Smooth muscle cell (in vitro differentiated cells): ENCODE results near the gene CDK19. TPM values are rescaled to one million over a fixed set of nuclear protein-coding genes. Genes with fewer than 3 reads are reported as not detected.

Experiments
- DNase-seq: peaks from one replicate; lab custom pipeline; 2025; ENCODE audit not compliant: unreplicated experiment; lab: John Stamatoyannopoulos, UW
- H2AFZ ChIP-seq: fragments of 200-600 bp; sonication (generic); 2 replicates; pipeline ENCODE4 v1.6.0; 2016; ENCODE audit warnings: antibody characterized with exemption, low read depth, mild to moderate bottlenecking
- H3F3A ChIP-seq: fragments of 200-600 bp; sonication (generic); 2 replicates; pipeline ENCODE4 v1.6.0; 2017; ENCODE audit warnings: antibody characterized with exemption, low read depth
- H3K27ac ChIP-seq: fragments of 200-600 bp; sonication (generic); 2 replicates; pipeline ENCODE4 v1.5.1; 2016; ENCODE audit warnings: low read depth, mild to moderate bottlenecking
- H3K27me3 ChIP-seq: fragments of 200-600 bp; sonication (generic); 2 replicates; pipeline ENCODE4 v1.6.1; 2016; ENCODE audit warnings: low read depth, mild to moderate bottlenecking
- H3K36me3 ChIP-seq: fragments of 200-600 bp; sonication (generic); 2 replicates; pipeline ENCODE4 v1.5.1; 2016; ENCODE audit warnings: low read depth
- H3K4me1 ChIP-seq: fragments of 200-600 bp; sonication (generic); 2 replicates; pipeline ENCODE4 v1.5.1; 2016; ENCODE audit warnings: low read depth
- H3K4me2 ChIP-seq: fragments of 200-600 bp; sonication (generic); 2 replicates; pipeline ENCODE4 v1.6.0; 2016; ENCODE audit warnings: mild to moderate bottlenecking
- H3K4me3 ChIP-seq: fragments of 200-600 bp; sonication (generic); 2 replicates; pipeline ENCODE4 v1.5.1; 2016; ENCODE audit warnings: mild to moderate bottlenecking
- H3K79me2 ChIP-seq: fragments of 200-600 bp; sonication (generic); 2 replicates; pipeline ENCODE4 v1.6.0; 2016; ENCODE audit warnings: low read depth, mild to moderate bottlenecking
- H3K9ac ChIP-seq: fragments of 200-600 bp; sonication (generic); 2 replicates; pipeline ENCODE4 v1.6.0; 2016; ENCODE audit warnings: low read depth
- H3K9me3 ChIP-seq: fragments of 200-600 bp; sonication (generic); replicated peaks from 2 replicates; pipeline ENCODE4 v1.5.1; 2016; ENCODE audit warnings: low read depth
- H4K20me1 ChIP-seq: fragments of 200-600 bp; sonication (generic); 2 replicates; pipeline ENCODE4 v1.6.0; 2016; ENCODE audit warnings: low read depth
- WGBS: methylation state at CpG from one replicate; pipeline ENCODE4 v1.1.7; 2016; ENCODE audit warnings: low lambda C conversion rate; 5-methylcytosine and 5-hydroxymethylcytosine counted together
- polyA plus RNA-seq: library from polyadenylated mRNA; unstranded; fragments of >200 nt; fragmentation: Nextera tagmentation; extraction: Ambion mirVana; gene quantifications from 2 replicates; pipeline ENCODE4 v1.2.1, GENCODE V29; 2016
- total RNA-seq: library from RNA; depleted of rRNA; stranded (reverse); fragments of >200 nt; gene quantifications from 2 replicates; pipeline ENCODE4 v1.2.3, GENCODE V29; 2014
- TF ChIP-seq, protein P1 (sequence below): fragments of 200-600 bp; sonication (generic); IDR thresholded peaks from 2 replicates; pipeline ENCODE4 v1.5.1; 2017; ENCODE audit warnings: borderline replicate concordance, mild to moderate bottlenecking, antibody characterized with exemption; ENCODE audit not compliant: insufficient read depth, poor library complexity, severe bottlenecking

CDK19 gene
- total and polyA plus RNA-seq, 2 experiments from 2014 or later: 3.7 to 14.0 TPM

DNA sequence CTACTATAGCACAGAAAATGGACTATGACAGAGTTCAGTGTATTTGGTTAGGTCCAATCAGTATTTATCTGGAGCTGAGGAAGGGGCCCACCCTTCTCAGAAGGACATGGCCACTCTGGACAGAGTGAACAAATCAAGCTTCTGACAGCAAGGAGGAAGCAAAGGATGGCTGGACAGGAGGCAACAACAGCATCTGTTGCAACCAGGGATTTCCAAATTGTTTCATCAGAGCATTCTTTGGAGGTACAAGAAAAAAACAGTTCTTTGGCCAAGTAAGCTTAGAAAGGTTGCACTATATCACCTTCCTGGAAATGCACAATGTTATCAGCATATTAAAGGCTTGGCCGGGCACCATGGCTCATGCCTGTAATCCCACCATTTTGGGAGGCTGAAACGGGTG lies 220.2 kb downstream of the CDK19 start:
- no peaks in the 10 kb centered on the region for H3K36me3 ChIP-seq
- TF ChIP-seq, protein P1, sequence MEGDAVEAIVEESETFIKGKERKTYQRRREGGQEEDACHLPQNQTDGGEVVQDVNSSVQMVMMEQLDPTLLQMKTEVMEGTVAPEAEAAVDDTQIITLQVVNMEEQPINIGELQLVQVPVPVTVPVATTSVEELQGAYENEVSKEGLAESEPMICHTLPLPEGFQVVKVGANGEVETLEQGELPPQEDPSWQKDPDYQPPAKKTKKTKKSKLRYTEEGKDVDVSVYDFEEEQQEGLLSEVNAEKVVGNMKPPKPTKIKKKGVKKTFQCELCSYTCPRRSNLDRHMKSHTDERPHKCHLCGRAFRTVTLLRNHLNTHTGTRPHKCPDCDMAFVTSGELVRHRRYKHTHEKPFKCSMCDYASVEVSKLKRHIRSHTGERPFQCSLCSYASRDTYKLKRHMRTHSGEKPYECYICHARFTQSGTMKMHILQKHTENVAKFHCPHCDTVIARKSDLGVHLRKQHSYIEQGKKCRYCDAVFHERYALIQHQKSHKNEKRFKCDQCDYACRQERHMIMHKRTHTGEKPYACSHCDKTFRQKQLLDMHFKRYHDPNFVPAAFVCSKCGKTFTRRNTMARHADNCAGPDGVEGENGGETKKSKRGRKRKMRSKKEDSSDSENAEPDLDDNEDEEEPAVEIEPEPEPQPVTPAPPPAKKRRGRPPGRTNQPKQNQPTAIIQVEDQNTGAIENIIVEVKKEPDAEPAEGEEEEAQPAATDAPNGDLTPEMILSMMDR: no peak
- 97% methylated on average over 2 of the region's 2 CpGs for whole genome bisulfite sequencing
- H3K4me2 ChIP-seq: no peak overlapping the region
- no peaks in the 10 kb centered on the region for H3K4me1 ChIP-seq
- H2AFZ ChIP-seq: no peak overlapping the region
- no peak for DNase-seq
- no peak overlapping the region for H3K9ac ChIP-seq
- no peak overlapping the region for H3K4me3 ChIP-seq
- no peaks in the 10 kb centered on the region for H4K20me1 ChIP-seq
- H3K79me2 ChIP-seq: no peaks in the 10 kb centered on the region
- H3K27me3 ChIP-seq: no peaks in the 10 kb centered on the region
- H3K9me3 ChIP-seq: no peaks in the 10 kb centered on the region
- H3K27ac ChIP-seq: no peak overlapping the region
- no peaks in the 10 kb centered on the region for H3F3A ChIP-seq

DNA sequence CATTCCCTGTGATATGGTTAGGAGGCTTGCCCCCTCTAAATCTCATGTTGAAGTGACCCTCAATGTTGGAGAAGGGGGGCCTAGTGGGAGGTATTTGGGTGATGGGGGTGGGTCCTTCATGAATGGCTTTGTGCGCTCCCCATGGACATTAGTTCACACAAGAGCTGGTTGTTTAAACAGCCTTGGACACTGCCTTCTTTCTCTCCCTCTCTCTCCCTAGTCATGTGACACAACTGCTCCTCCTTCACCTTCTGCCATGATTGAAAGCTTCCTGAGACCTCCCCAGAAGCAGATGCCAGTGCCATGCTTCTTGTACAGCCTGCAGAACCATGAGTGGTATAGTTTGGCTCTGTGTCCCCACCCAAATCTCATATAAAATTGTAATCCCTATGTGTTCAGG lies 221.6 kb downstream of the CDK19 start:
- Histone ChIP-seq H3K27me3 (no peaks in the 10 kb centered on the region), H3K9ac (no peak overlapping the region), H4K20me1 (no peaks in the 10 kb centered on the region), H3K4me1 (no peaks in the 10 kb centered on the region), H3K27ac (no peak overlapping the region), H3K9me3 (no peaks in the 10 kb centered on the region), H3K4me2 (no peak overlapping the region), H3F3A (no peaks in the 10 kb centered on the region), H3K36me3 (no peaks in the 10 kb centered on the region), H3K79me2 (no peaks in the 10 kb centered on the region), H3K4me3 (no peak overlapping the region), H2AFZ (no peak overlapping the region)
- DNase-seq: no peak
- TF ChIP-seq, protein P1: no peak
- WGBS: 100% methylated on average over 1 of the region's 1 CpG

DNA sequence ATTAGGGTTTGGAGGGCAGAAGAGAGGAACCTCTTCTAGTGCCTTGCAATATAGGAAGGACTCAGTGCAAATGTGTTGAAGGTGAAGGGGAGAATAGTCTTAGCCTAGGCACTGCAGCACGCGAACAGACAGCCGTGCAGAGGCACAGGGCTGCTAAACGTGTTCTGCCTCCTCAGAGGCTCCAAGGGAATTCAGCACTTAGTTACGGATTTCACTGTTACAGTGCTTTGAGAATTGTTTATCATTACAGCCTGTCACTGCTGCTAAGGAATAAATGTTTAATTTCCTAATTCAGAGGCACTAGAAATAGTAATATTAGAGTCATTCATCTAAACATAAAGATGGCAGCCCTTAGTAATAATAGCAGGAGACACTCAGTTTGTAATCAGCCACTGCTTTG lies 222.5 kb downstream of the CDK19 start:
- 75% methylated on average over 5 of the region's 5 CpGs for WGBS
- Histone ChIP-seq H3K4me1 (no peaks in the 10 kb centered on the region), H3K9ac (no peak overlapping the region), H3K4me2 (no peak overlapping the region), H4K20me1 (no peaks in the 10 kb centered on the region), H3K27me3 (no peaks in the 10 kb centered on the region), H3K9me3 (no peaks in the 10 kb centered on the region), H3K79me2 (no peaks in the 10 kb centered on the region), H3K4me3 (no peak overlapping the region), H3F3A (no peaks in the 10 kb centered on the region), H3K36me3 (no peaks in the 10 kb centered on the region), H3K27ac (no peak overlapping the region), H2AFZ (no peak overlapping the region)
- DNase-seq: no peak
- TF ChIP-seq, protein P1: no peak

DNA sequence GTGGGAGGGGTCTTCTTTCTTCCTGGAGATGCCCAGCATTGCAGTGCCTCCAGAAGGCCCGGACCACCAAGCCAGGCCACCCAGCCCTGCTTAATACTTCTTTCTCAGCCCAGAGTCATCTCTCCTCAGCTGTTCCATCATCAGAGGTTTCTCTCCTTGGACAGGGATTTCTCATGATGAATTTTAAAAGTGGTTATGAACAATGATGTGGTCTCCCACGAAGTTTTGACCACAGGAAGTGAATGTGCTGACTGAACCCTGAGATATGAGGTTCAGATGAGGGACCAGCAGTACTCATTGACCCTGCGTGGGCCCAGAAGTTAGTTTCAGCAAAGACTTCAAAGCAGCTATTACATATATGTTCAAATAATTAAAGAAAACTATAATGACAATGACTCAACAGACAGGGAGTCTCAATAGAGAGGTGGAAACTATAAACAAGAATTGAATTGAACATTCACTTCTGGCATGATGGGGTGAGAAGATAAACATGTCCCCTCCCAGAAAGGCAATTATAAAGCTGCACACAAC lies 224.4 kb downstream of the CDK19 start:
- no peaks in the 10 kb centered on the region for H3K79me2 ChIP-seq
- TF ChIP-seq, protein P1: no peak
- H4K20me1 ChIP-seq: no peaks in the 10 kb centered on the region
- no peaks in the 10 kb centered on the region for H3K36me3 ChIP-seq
- no peaks in the 10 kb centered on the region for H3K9me3 ChIP-seq
- H2AFZ ChIP-seq: no peak overlapping the region
- WGBS: 95% methylated on average over 3 of the region's 3 CpGs
- no peaks in the 10 kb centered on the region for H3K27me3 ChIP-seq
- no peak overlapping the region for H3K4me3 ChIP-seq
- H3K9ac ChIP-seq: no peak overlapping the region
- H3K4me1 ChIP-seq: no peaks in the 10 kb centered on the region
- no peak for DNase-seq
- no peak overlapping the region for H3K27ac ChIP-seq
- H3F3A ChIP-seq: no peaks in the 10 kb centered on the region
- no peak overlapping the region for H3K4me2 ChIP-seq
